ENCODE data around the gene WDR77.

Gene WDR77

GRCh38 chr1:111439461-111440351 is 9.3 kb downstream of the WDR77 start:
- H3K9me3 Mint-ChIP-seq: no peaks in the 10 kb centered on the region
- H3K27ac Mint-ChIP-seq: no peak overlapping the region

GRCh38 chr1:111436726-111437125 is 12.3 kb downstream of the WDR77 start:
- H3K27me3 Mint-ChIP-seq (ENCODE audit: low read depth): peaks cover 10% of the 10 kb centered on the region
- no peak overlapping the region for H3K27ac Mint-ChIP-seq
- peaks cover 27% of the 10 kb centered on the region for H3K36me3 Mint-ChIP-seq (ENCODE audit: low read depth)
- H3K4me3 Mint-ChIP-seq: no peak overlapping the region
- H3K4me1 Mint-ChIP-seq (ENCODE audit: low read depth): peaks cover 3% of the 10 kb centered on the region
- H3K9me3 Mint-ChIP-seq: no peaks in the 10 kb centered on the region

More at GRCh38 chr1:111439461-111440351, 9.3 kb downstream of the WDR77 start:
- Mint-ChIP-seq H3K4me3 (no peak overlapping the region), H3K36me3 (ENCODE audit: low read depth) (peaks cover 44% of the 10 kb centered on the region), H3K4me1 (ENCODE audit: low read depth) (peaks cover 7% of the 10 kb centered on the region), H3K27me3 (ENCODE audit: low read depth) (no peaks in the 10 kb centered on the region)

GRCh38 chr1:111424281-111424680 is 24.8 kb downstream of the WDR77 start:
- Mint-ChIP-seq H3K9me3 (no peaks in the 10 kb centered on the region), H3K36me3 (ENCODE audit: low read depth) (no peaks in the 10 kb centered on the region), H3K27me3 (ENCODE audit: low read depth) (peaks cover 16% of the 10 kb centered on the region), H3K4me3 (no peak overlapping the region), H3K4me1 (ENCODE audit: low read depth) (no peaks in the 10 kb centered on the region), H3K27ac (no peak overlapping the region)

- Mint-ChIP-seq H3K36me3 (ENCODE audit: low read depth) (no peaks in the 10 kb centered on the region), H3K9me3 (no peaks in the 10 kb centered on the region), H3K27me3 (ENCODE audit: low read depth) (peaks cover 19% of the 10 kb centered on the region), H3K27ac (no peak overlapping the region), H3K4me3 (no peak overlapping the region), H3K4me1 (ENCODE audit: low read depth) (no peaks in the 10 kb centered on the region)
Observed at GRCh38 chr1:111422546-111423391, 26.3 kb downstream of the WDR77 start.

GRCh38 chr1:111420377-111420776 is 28.7 kb downstream of the WDR77 start:
- Mint-ChIP-seq H3K4me1 (ENCODE audit: low read depth) (no peaks in the 10 kb centered on the region), H3K9me3 (no peaks in the 10 kb centered on the region), H3K27ac (no peak overlapping the region), H3K4me3 (no peak overlapping the region), H3K36me3 (ENCODE audit: low read depth) (no peaks in the 10 kb centered on the region), H3K27me3 (ENCODE audit: low read depth) (peaks cover 10% of the 10 kb centered on the region)

GRCh38 chr1:111419037-111419436 is 30.0 kb downstream of the WDR77 start:
- Mint-ChIP-seq H3K4me1 (ENCODE audit: low read depth) (no peaks in the 10 kb centered on the region), H3K4me3 (no peak overlapping the region), H3K9me3 (no peaks in the 10 kb centered on the region), H3K27ac (no peak overlapping the region), H3K27me3 (ENCODE audit: low read depth) (peaks cover 10% of the 10 kb centered on the region), H3K36me3 (ENCODE audit: low read depth) (no peaks in the 10 kb centered on the region)

GRCh38 chr1:111417755-111418154 is 31.3 kb downstream of the WDR77 start:
- no peak overlapping the region for H3K27ac Mint-ChIP-seq
- no peaks in the 10 kb centered on the region for H3K36me3 Mint-ChIP-seq (ENCODE audit: low read depth)
- peaks cover 13% of the 10 kb centered on the region for H3K27me3 Mint-ChIP-seq (ENCODE audit: low read depth)
- H3K4me1 Mint-ChIP-seq (ENCODE audit: low read depth): no peaks in the 10 kb centered on the region
- no peak overlapping the region for H3K4me3 Mint-ChIP-seq
- no peaks in the 10 kb centered on the region for H3K9me3 Mint-ChIP-seq

GRCh38 chr1:111415461-111415860 is 33.6 kb downstream of the WDR77 start:
- H3K36me3 Mint-ChIP-seq (ENCODE audit: low read depth): no peaks in the 10 kb centered on the region
- H3K27me3 Mint-ChIP-seq (ENCODE audit: low read depth): peaks cover 19% of the 10 kb centered on the region
- H3K27ac Mint-ChIP-seq: no peak overlapping the region
- H3K9me3 Mint-ChIP-seq: no peaks in the 10 kb centered on the region
- no peak overlapping the region for H3K4me3 Mint-ChIP-seq
- H3K4me1 Mint-ChIP-seq (ENCODE audit: low read depth): no peaks in the 10 kb centered on the region

GRCh38 chr1:111414756-111415155 is 34.3 kb downstream of the WDR77 start:
- no peaks in the 10 kb centered on the region for H3K4me1 Mint-ChIP-seq (ENCODE audit: low read depth)
- no peaks in the 10 kb centered on the region for H3K36me3 Mint-ChIP-seq (ENCODE audit: low read depth)
- no peak overlapping the region for H3K4me3 Mint-ChIP-seq
- H3K27me3 Mint-ChIP-seq (ENCODE audit: low read depth): peaks cover 23% of the 10 kb centered on the region
- no peak overlapping the region for H3K27ac Mint-ChIP-seq
- H3K9me3 Mint-ChIP-seq: no peaks in the 10 kb centered on the region

- no peaks in the 10 kb centered on the region for H3K36me3 Mint-ChIP-seq (ENCODE audit: low read depth)
- peaks cover 27% of the 10 kb centered on the region for H3K27me3 Mint-ChIP-seq (ENCODE audit: low read depth)
- H3K4me3 Mint-ChIP-seq: no peak overlapping the region
- H3K9me3 Mint-ChIP-seq: no peaks in the 10 kb centered on the region
- H3K4me1 Mint-ChIP-seq (ENCODE audit: low read depth): no peaks in the 10 kb centered on the region
- no peak overlapping the region for H3K27ac Mint-ChIP-seq
Observed at GRCh38 chr1:111412839-111413238, 36.2 kb downstream of the WDR77 start.

- H3K4me1 Mint-ChIP-seq (ENCODE audit: low read depth): peaks cover 15% of the 10 kb centered on the region
- no peaks in the 10 kb centered on the region for H3K36me3 Mint-ChIP-seq (ENCODE audit: low read depth)
- no peak overlapping the region for H3K27ac Mint-ChIP-seq
- no peak overlapping the region for H3K4me3 Mint-ChIP-seq
- no peaks in the 10 kb centered on the region for H3K9me3 Mint-ChIP-seq
- H3K27me3 Mint-ChIP-seq (ENCODE audit: low read depth): peaks cover 44% of the 10 kb centered on the region
Observed at GRCh38 chr1:111407301-111407700, 41.8 kb downstream of the WDR77 start.

- peaks cover 15% of the 10 kb centered on the region for H3K4me1 Mint-ChIP-seq (ENCODE audit: low read depth)
- H3K27me3 Mint-ChIP-seq (ENCODE audit: low read depth): peaks cover 42% of the 10 kb centered on the region
- peak overlapping the region; percentile 2 for H3K27ac Mint-ChIP-seq
- H3K36me3 Mint-ChIP-seq (ENCODE audit: low read depth): no peaks in the 10 kb centered on the region
- H3K9me3 Mint-ChIP-seq: no peaks in the 10 kb centered on the region
- H3K4me3 Mint-ChIP-seq: no peak overlapping the region
Observed at GRCh38 chr1:111406321-111406768, 42.7 kb downstream of the WDR77 start.

- Mint-ChIP-seq H3K36me3 (ENCODE audit: low read depth) (no peaks in the 10 kb centered on the region), H3K27me3 (ENCODE audit: low read depth) (peaks cover 47% of the 10 kb centered on the region), H3K4me1 (ENCODE audit: low read depth) (peaks cover 19% of the 10 kb centered on the region), H3K4me3 (no peak overlapping the region), H3K27ac (no peak overlapping the region), H3K9me3 (no peaks in the 10 kb centered on the region)
Observed at GRCh38 chr1:111404588-111404987, 44.5 kb downstream of the WDR77 start.

GRCh38 chr1:111402083-111402482 is 47.0 kb downstream of the WDR77 start:
- Mint-ChIP-seq H3K4me3 (no peak overlapping the region), H3K36me3 (ENCODE audit: low read depth) (no peaks in the 10 kb centered on the region), H3K4me1 (ENCODE audit: low read depth) (peaks cover 16% of the 10 kb centered on the region), H3K9me3 (peaks cover 5% of the 10 kb centered on the region), H3K27me3 (ENCODE audit: low read depth) (peaks cover 61% of the 10 kb centered on the region), H3K27ac (no peak overlapping the region)
